ENCODE results near the gene CCDC152.

The CCDC152 gene

GRCh38 chr5:42760426-42760825, 3.8 kb downstream of the CCDC152 start:
- TF ChIP-seq CTCF (IDR thresholded peaks at IDR 0.05; ENCODE audit: poor library complexity, severe bottlenecking), result no peak
- no peak overlapping the region for H3K27ac ChIP-seq (ENCODE audit: poor library complexity, severe bottlenecking)
- no peaks in the 10 kb centered on the region for H3K36me3 ChIP-seq (ENCODE audit: low read depth)
- peaks cover 6% of the 10 kb centered on the region for H3K4me1 ChIP-seq (ENCODE audit: insufficient read depth, poor library complexity, severe bottlenecking)
- DNase-seq (ENCODE audit: low spot score) (no peak), ATAC-seq (ENCODE audit: low read depth) (no peak)
- H3K9me3 ChIP-seq (ENCODE audit: severe bottlenecking), result peaks cover 4% of the 10 kb centered on the region
- no peak overlapping the region for H3K4me3 ChIP-seq (ENCODE audit: severe bottlenecking)
- H3K27me3 ChIP-seq (ENCODE audit: insufficient read depth, poor library complexity, severe bottlenecking), result no peaks in the 10 kb centered on the region

GRCh38 chr5:42761791-42762190, 5.2 kb downstream of the CCDC152 start:
- peaks cover under 1% of the 10 kb centered on the region for H3K27me3 ChIP-seq (ENCODE audit: insufficient read depth, poor library complexity, severe bottlenecking)
- H3K9me3 ChIP-seq (ENCODE audit: severe bottlenecking), result peaks cover 4% of the 10 kb centered on the region
- no peak overlapping the region for H3K4me3 ChIP-seq (ENCODE audit: severe bottlenecking)
- ATAC-seq (ENCODE audit: low read depth), result no peak
- no peak overlapping the region for H3K27ac ChIP-seq (ENCODE audit: poor library complexity, severe bottlenecking)
- no peak for TF ChIP-seq CTCF (IDR thresholded peaks at IDR 0.05; ENCODE audit: poor library complexity, severe bottlenecking)
- no peak for DNase-seq (ENCODE audit: low spot score)
- peaks cover 6% of the 10 kb centered on the region for H3K4me1 ChIP-seq (ENCODE audit: insufficient read depth, poor library complexity, severe bottlenecking)
- no peaks in the 10 kb centered on the region for H3K36me3 ChIP-seq (ENCODE audit: low read depth)

GRCh38 chr5:42767491-42768105, 11.0 kb downstream of the CCDC152 start:
- ATAC-seq (ENCODE audit: low read depth), result peak; percentile 33; the same call in 1 of the 3 replicates
- Histone ChIP-seq H3K9me3 (ENCODE audit: severe bottlenecking) (peaks cover 4% of the 10 kb centered on the region), H3K36me3 (ENCODE audit: low read depth) (no peaks in the 10 kb centered on the region), H3K4me1 (ENCODE audit: insufficient read depth, poor library complexity, severe bottlenecking) (peaks cover 5% of the 10 kb centered on the region), H3K27me3 (ENCODE audit: insufficient read depth, poor library complexity, severe bottlenecking) (peaks cover 11% of the 10 kb centered on the region), H3K27ac (ENCODE audit: poor library complexity, severe bottlenecking) (no peak overlapping the region), H3K4me3 (ENCODE audit: severe bottlenecking) (no peak overlapping the region)
- DNase-seq (ENCODE audit: low spot score), result no peak
- peak; percentile 88 for TF ChIP-seq CTCF (IDR thresholded peaks at IDR 0.05; ENCODE audit: poor library complexity, severe bottlenecking)

GRCh38 chr5:42768106-42768504, 11.5 kb downstream of the CCDC152 start:
- Histone ChIP-seq H3K9me3 (ENCODE audit: severe bottlenecking) (peaks cover 4% of the 10 kb centered on the region), H3K36me3 (ENCODE audit: low read depth) (no peaks in the 10 kb centered on the region), H3K4me1 (ENCODE audit: insufficient read depth, poor library complexity, severe bottlenecking) (peaks cover 10% of the 10 kb centered on the region), H3K27me3 (ENCODE audit: insufficient read depth, poor library complexity, severe bottlenecking) (peaks cover 11% of the 10 kb centered on the region), H3K27ac (ENCODE audit: poor library complexity, severe bottlenecking) (no peak overlapping the region), H3K4me3 (ENCODE audit: severe bottlenecking) (no peak overlapping the region)
- ATAC-seq (ENCODE audit: low read depth), result no peak
- TF ChIP-seq CTCF (IDR thresholded peaks at IDR 0.05; ENCODE audit: poor library complexity, severe bottlenecking), result no peak
- no peak for DNase-seq (ENCODE audit: low spot score)

- TF ChIP-seq CTCF (IDR thresholded peaks at IDR 0.05; ENCODE audit: poor library complexity, severe bottlenecking), result no peak
- H3K27ac ChIP-seq (ENCODE audit: poor library complexity, severe bottlenecking), result no peak overlapping the region
- H3K4me1 ChIP-seq (ENCODE audit: insufficient read depth, poor library complexity, severe bottlenecking), result peaks cover 14% of the 10 kb centered on the region
- peaks cover 17% of the 10 kb centered on the region for H3K27me3 ChIP-seq (ENCODE audit: insufficient read depth, poor library complexity, severe bottlenecking)
- H3K9me3 ChIP-seq (ENCODE audit: severe bottlenecking), result no peaks in the 10 kb centered on the region
- H3K36me3 ChIP-seq (ENCODE audit: low read depth), result no peaks in the 10 kb centered on the region
- DNase-seq (ENCODE audit: low spot score), result no peak
- no peak for ATAC-seq (ENCODE audit: low read depth)
- H3K4me3 ChIP-seq (ENCODE audit: severe bottlenecking), result no peak overlapping the region
Measured at GRCh38 chr5:42770003-42770402, 13.4 kb downstream of the CCDC152 start.

Measured in RWPE2 (cell line).